Mammary microvascular endothelial cell (primary cell): ENCODE data around the gene IFNA1. TPM values are rescaled to one million over a fixed set of nuclear protein-coding genes. Genes with fewer than 3 reads are reported as not detected.

Experiments
- total RNA-seq: library from RNA; depleted of rRNA; stranded (reverse); fragments of >200 nt; gene quantifications from 2 replicates; pipeline ENCODE4 v1.2.3, GENCODE V29; 2015

The IFNA1 gene
- total RNA-seq = not detected in 2 replicates

DNA sequence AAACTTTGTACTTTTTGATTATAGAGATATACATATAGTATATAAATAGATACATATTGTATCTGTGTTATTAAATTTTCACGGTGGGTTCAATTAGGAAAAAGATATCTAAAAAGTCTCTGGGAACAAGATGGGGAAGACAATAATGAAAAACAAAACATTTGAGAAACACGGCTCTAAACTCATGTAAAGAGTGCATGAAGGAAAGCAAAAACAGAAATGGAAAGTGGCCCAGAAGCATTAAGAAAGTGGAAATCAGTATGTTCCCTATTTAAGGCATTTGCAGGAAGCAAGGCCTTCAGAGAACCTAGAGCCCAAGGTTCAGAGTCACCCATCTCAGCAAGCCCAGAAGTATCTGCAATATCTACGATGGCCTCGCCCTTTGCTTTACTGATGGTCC is at the start of gene IFNA1:
Gene IFNA1 (plus strand): TSS at position 301 of the 400 bp plus-strand sequence. CDS start 69 bp downstream, at position 370.

GRCh38 chr9:21408817-21409216 is 31.4 kb upstream of the IFNA1 start, which contains the start of gene IFNA8:
Gene IFNA8, plus strand, starts transcription at chr9:21409117. Its CDS starts 60 bp downstream, at chr9:21409177.

DNA sequence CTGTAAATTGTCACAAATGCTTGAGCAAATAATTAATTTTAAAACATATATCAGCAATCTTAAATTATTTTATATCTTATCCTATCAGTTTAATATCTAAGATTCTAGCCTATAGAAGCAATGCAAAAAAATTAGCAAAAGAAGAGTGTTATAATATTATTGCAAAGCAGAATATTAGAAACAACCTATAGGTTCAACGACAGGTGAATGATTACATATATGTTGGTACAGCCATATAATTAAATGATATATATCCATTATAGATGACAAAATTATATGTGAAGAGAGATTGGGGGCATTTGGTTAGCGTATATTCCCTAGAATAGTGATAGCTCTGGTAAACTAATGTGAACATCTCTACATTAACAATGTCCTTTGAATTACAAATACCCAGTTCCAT is 42.0 kb downstream of the IFNA1 start, which contains the start of gene IFNE:
Gene IFNE (minus strand): TSS at position 101 of the 400 bp plus-strand sequence. CDS start 619 bp downstream, outside the sequence.

Other genes with a start within 250 kb of the IFNA1 start
- gene IFNA7, start 238.2 kb upstream of the IFNA1 start, total RNA-seq = not detected in 2 replicates
- not detected in 2 replicates for gene IFNA10, start 233.3 kb upstream of the IFNA1 start, total RNA-seq
- gene IFNA16, start 223.1 kb upstream of the IFNA1 start, total RNA-seq = not detected in 2 replicates
- not detected in 2 replicates for gene IFNA17, start 212.2 kb upstream of the IFNA1 start, total RNA-seq
- not detected in 2 replicates for gene IFNA14, start 200.4 kb upstream of the IFNA1 start, total RNA-seq
- not detected in 2 replicates for gene IFNA5, start 135.1 kb upstream of the IFNA1 start, total RNA-seq
- 25.3 and 26.6 TPM in 2 replicates for gene KLHL9, start 105.0 kb upstream of the IFNA1 start, total RNA-seq
- gene IFNA6, start 89.6 kb upstream of the IFNA1 start, total RNA-seq = not detected in 2 replicates
- gene IFNA13, start 72.4 kb upstream of the IFNA1 start, total RNA-seq = not detected in 2 replicates
- gene IFNA2, start 55.0 kb upstream of the IFNA1 start, total RNA-seq = not detected in 2 replicates
- not detected in 2 replicates for gene IFNA8, start 31.3 kb upstream of the IFNA1 start, total RNA-seq
- gene IFNE, start 41.9 kb downstream of the IFNA1 start, total RNA-seq = not detected in 2 replicates